ENCODE measurements around the gene CASP8.

DNA sequence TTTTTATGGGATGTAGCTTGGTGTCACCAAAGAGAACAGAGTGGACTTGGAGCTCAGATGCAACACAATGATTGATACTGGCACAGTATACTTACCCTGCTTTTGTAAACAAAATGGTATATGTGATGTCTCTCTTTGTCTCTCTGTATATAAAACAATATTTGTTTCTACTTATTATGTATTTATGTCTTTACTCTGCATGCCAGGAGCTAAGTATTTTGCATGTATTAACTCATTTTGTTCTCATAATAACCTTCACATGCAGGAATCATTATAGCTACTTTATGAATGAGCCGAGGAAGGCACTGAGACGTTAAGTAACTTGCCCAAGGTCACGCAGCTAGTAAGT lies 27.9 kb upstream of the CASP8 start:
- TF ChIP-seq, protein P1, sequence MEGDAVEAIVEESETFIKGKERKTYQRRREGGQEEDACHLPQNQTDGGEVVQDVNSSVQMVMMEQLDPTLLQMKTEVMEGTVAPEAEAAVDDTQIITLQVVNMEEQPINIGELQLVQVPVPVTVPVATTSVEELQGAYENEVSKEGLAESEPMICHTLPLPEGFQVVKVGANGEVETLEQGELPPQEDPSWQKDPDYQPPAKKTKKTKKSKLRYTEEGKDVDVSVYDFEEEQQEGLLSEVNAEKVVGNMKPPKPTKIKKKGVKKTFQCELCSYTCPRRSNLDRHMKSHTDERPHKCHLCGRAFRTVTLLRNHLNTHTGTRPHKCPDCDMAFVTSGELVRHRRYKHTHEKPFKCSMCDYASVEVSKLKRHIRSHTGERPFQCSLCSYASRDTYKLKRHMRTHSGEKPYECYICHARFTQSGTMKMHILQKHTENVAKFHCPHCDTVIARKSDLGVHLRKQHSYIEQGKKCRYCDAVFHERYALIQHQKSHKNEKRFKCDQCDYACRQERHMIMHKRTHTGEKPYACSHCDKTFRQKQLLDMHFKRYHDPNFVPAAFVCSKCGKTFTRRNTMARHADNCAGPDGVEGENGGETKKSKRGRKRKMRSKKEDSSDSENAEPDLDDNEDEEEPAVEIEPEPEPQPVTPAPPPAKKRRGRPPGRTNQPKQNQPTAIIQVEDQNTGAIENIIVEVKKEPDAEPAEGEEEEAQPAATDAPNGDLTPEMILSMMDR (IDR thresholded peaks at IDR 0.05; ENCODE audit: poor library complexity): no peak
- TF ChIP-seq EZH2phosphoT487 (IDR thresholded peaks at IDR 0.05; ENCODE audit: low read depth, severe bottlenecking, unreplicated experiment): no peak

All from hepatocyte (in vitro differentiated cells).